IPS-11a (cell line): ENCODE measurements around the gene MEIS1.

Experiments
- H3K4me3 ChIP-seq: one replicate; pipeline ENCODE4 v1.5.1; 2013; ENCODE audit warnings: low read depth, low read length, control low read depth

MEIS1 gene

GRCh38 chr2:66498289-66498975 is 63.5 kb downstream of the MEIS1 start:
- H3K4me3 ChIP-seq: no peak overlapping the region

GRCh38 chr2:66501267-66501666 is 66.3 kb downstream of the MEIS1 start:
- H3K4me3 ChIP-seq: no peak overlapping the region

GRCh38 chr2:66506265-66506664 is 71.3 kb downstream of the MEIS1 start:
- H3K4me3 ChIP-seq: no peak overlapping the region

- H3K4me3 ChIP-seq: no peak overlapping the region
Measured at GRCh38 chr2:66507673-66508201, 72.8 kb downstream of the MEIS1 start.

GRCh38 chr2:66508484-66509071 is 73.7 kb downstream of the MEIS1 start:
- H3K4me3 ChIP-seq: no peak overlapping the region

- no peak overlapping the region for H3K4me3 ChIP-seq
Measured at GRCh38 chr2:66509326-66509811, 74.4 kb downstream of the MEIS1 start.

GRCh38 chr2:66512626-66513025 is 77.7 kb downstream of the MEIS1 start:
- H3K4me3 ChIP-seq: no peak overlapping the region

- H3K4me3 ChIP-seq: no peak overlapping the region
Measured at GRCh38 chr2:66515743-66516142, 80.8 kb downstream of the MEIS1 start.

GRCh38 chr2:66516499-66516898 is 81.6 kb downstream of the MEIS1 start:
- no peak overlapping the region for H3K4me3 ChIP-seq

- no peak overlapping the region for H3K4me3 ChIP-seq
Measured at GRCh38 chr2:66517772-66518171, 82.8 kb downstream of the MEIS1 start.

- H3K4me3 ChIP-seq: no peak overlapping the region
Measured at GRCh38 chr2:66519264-66519843, 84.4 kb downstream of the MEIS1 start.

GRCh38 chr2:66521291-66521922 is 86.5 kb downstream of the MEIS1 start:
- no peak overlapping the region for H3K4me3 ChIP-seq

GRCh38 chr2:66522611-66523376 is 87.9 kb downstream of the MEIS1 start:
- H3K4me3 ChIP-seq: no peak overlapping the region

- no peak overlapping the region for H3K4me3 ChIP-seq
Measured at GRCh38 chr2:66523377-66523969, 88.5 kb downstream of the MEIS1 start.

- no peak overlapping the region for H3K4me3 ChIP-seq
Measured at GRCh38 chr2:66523990-66524389, 89.1 kb downstream of the MEIS1 start.

- H3K4me3 ChIP-seq: no peak overlapping the region
Measured at GRCh38 chr2:66525606-66526005, 90.7 kb downstream of the MEIS1 start.

GRCh38 chr2:66526180-66526579 is 91.3 kb downstream of the MEIS1 start:
- no peak overlapping the region for H3K4me3 ChIP-seq

GRCh38 chr2:66528974-66529724 is 94.2 kb downstream of the MEIS1 start:
- no peak overlapping the region for H3K4me3 ChIP-seq

- no peak overlapping the region for H3K4me3 ChIP-seq
Measured at GRCh38 chr2:66530651-66531050, 95.7 kb downstream of the MEIS1 start.

- no peak overlapping the region for H3K4me3 ChIP-seq
Measured at GRCh38 chr2:66531155-66531554, 96.2 kb downstream of the MEIS1 start.
